Osteocyte (in vitro differentiated cells): ENCODE data around the gene POMP. TPM values are rescaled to one million over a fixed set of nuclear protein-coding genes. Genes with fewer than 3 reads are reported as not detected.

Experiments
- DNase-seq: peaks from one replicate; pipeline ENCODE4 v3.0.0; 2021; ENCODE audit warnings: mixed read lengths; ENCODE audit not compliant: unreplicated experiment; ENCODE audit errors: extremely low spot score
- H3K27ac Mint-ChIP-seq: one replicate; pipeline ENCODE4 v1.8.0; 2021; ENCODE audit warnings: mild to moderate bottlenecking, mixed read lengths; ENCODE audit not compliant: unreplicated experiment
- H3K27me3 Mint-ChIP-seq: one replicate; pipeline ENCODE4 v1.8.0; 2021; ENCODE audit warnings: mixed read lengths; ENCODE audit not compliant: unreplicated experiment
- H3K36me3 Mint-ChIP-seq: one replicate; pipeline ENCODE4 v1.8.0; 2021; ENCODE audit warnings: mixed read lengths; ENCODE audit not compliant: unreplicated experiment
- H3K4me1 Mint-ChIP-seq: one replicate; pipeline ENCODE4 v1.8.0; 2021; ENCODE audit warnings: mixed read lengths; ENCODE audit not compliant: unreplicated experiment
- H3K4me3 Mint-ChIP-seq: one replicate; pipeline ENCODE4 v1.8.0; 2021; ENCODE audit warnings: mild to moderate bottlenecking, moderate library complexity, mixed read lengths; ENCODE audit not compliant: unreplicated experiment
- H3K9me3 Mint-ChIP-seq: one replicate; pipeline ENCODE4 v1.8.0; 2021; ENCODE audit warnings: mixed read lengths; ENCODE audit not compliant: unreplicated experiment
- total RNA-seq: library from RNA; stranded (reverse); gene quantifications from 2 replicates; pipeline ENCODE4 v1.2.1, GENCODE V29; 2021
- TF ChIP-seq, protein P1 (sequence below): fragments of 200-600 bp; sonication (generic); IDR thresholded peaks from 2 replicates; pipeline ENCODE4 v1.5.0; 2021; ENCODE audit warnings: antibody characterized with exemption, mild to moderate bottlenecking, moderate library complexity

Gene POMP
- total RNA-seq, 1 donor from 2014 or later = 74.9 TPM

DNA sequence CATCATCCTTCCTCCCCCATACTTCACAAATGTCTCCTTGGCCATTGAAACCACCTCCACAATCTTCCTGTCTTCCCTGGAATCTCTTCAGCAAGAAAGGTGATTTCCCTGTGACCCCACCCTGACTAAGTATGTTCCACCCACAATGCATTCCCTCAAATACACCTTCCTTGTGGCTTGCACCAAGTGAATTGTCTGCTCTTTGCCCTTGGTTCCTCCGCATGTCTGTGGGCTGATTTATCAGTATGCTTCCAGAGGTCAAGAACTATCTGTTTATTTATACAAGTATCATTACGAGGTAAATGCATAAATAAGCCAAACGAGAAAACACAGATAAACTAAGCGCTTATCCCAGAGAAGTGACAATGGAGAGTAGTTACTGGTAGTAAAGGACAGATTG, 45.4 kb upstream of the POMP start:
- DNase-seq = no peak
- H3K36me3 Mint-ChIP-seq = no peaks in the 10 kb centered on the region
- H3K27me3 Mint-ChIP-seq = no peaks in the 10 kb centered on the region
- no peak overlapping the region for H3K27ac Mint-ChIP-seq
- no peaks in the 10 kb centered on the region for H3K9me3 Mint-ChIP-seq
- H3K4me1 Mint-ChIP-seq = peaks cover 13% of the 10 kb centered on the region
- H3K4me3 Mint-ChIP-seq = no peak overlapping the region
- TF ChIP-seq, protein P1, sequence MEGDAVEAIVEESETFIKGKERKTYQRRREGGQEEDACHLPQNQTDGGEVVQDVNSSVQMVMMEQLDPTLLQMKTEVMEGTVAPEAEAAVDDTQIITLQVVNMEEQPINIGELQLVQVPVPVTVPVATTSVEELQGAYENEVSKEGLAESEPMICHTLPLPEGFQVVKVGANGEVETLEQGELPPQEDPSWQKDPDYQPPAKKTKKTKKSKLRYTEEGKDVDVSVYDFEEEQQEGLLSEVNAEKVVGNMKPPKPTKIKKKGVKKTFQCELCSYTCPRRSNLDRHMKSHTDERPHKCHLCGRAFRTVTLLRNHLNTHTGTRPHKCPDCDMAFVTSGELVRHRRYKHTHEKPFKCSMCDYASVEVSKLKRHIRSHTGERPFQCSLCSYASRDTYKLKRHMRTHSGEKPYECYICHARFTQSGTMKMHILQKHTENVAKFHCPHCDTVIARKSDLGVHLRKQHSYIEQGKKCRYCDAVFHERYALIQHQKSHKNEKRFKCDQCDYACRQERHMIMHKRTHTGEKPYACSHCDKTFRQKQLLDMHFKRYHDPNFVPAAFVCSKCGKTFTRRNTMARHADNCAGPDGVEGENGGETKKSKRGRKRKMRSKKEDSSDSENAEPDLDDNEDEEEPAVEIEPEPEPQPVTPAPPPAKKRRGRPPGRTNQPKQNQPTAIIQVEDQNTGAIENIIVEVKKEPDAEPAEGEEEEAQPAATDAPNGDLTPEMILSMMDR = no peak

DNA sequence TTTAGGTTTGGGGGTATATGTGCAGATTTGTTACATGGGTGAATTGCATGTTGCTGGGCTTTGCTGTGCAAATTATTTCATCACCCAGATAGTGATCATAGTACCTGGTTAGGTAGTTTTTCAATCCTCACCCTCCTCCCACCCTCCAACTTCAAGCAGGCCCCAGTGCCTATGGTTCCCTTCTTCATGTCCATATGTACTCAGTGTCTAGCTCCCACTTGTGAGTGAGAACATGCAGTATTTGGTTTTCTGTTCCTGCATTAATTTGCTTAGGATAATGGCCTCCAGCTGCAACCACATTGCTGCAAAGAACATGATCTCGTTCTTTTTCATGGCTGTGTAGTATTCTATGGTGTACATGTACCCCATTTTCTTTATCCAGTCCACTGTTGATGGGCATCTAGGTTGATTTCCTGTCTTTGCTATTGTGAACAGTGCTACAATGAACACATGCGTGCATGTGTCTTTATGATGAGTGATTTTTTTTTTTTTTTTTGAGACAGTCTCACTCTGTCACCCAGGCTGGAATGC, 42.9 kb upstream of the POMP start:
- no peak for DNase-seq
- Mint-ChIP-seq H3K4me3 (no peak overlapping the region), H3K4me1 (peaks cover 1% of the 10 kb centered on the region), H3K27me3 (no peaks in the 10 kb centered on the region), H3K9me3 (no peaks in the 10 kb centered on the region), H3K36me3 (no peaks in the 10 kb centered on the region), H3K27ac (no peak overlapping the region)
- TF ChIP-seq, protein P1 = no peak

DNA sequence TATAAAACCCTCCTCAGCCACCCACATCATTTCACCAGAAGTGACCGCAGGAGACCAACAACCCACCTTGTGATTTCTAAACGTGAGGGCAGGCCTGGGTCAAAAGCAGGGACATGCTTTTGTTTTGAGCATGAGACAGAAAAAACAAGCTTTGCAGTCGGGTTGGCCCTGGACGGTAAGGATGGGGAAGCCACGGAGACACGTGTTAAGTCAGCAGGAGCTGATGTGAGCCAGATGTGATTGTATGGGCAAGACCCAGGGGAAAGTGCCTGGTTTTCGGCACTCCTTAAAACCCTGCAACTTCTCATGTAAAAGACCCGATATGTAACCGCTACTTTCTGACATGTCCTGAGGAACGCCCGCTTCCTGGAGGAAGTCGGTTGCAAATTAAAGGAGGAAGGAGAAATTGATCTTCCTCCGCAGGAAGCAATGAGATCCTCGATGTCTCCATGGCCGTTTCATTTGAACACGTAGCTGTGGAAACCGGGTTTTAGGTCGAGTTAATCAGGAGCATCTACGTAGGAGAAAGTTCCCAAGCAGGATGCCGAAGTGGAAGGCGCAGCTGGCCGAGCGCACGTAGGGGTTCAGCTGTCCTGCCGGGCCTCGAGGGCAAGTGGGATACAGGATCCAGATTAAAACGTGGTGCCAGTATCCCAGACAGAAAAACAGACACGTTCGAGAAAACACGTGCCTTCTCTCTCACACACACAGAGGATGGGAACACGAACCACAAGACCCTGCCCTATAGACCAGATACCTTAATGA, 40.5 kb upstream of the POMP start:
- Mint-ChIP-seq H3K27ac (no peak overlapping the region), H3K4me3 (no peak overlapping the region), H3K4me1 (no peaks in the 10 kb centered on the region), H3K27me3 (no peaks in the 10 kb centered on the region), H3K36me3 (no peaks in the 10 kb centered on the region), H3K9me3 (no peaks in the 10 kb centered on the region)
- TF ChIP-seq, protein P1 = no peak
- no peak for DNase-seq

DNA sequence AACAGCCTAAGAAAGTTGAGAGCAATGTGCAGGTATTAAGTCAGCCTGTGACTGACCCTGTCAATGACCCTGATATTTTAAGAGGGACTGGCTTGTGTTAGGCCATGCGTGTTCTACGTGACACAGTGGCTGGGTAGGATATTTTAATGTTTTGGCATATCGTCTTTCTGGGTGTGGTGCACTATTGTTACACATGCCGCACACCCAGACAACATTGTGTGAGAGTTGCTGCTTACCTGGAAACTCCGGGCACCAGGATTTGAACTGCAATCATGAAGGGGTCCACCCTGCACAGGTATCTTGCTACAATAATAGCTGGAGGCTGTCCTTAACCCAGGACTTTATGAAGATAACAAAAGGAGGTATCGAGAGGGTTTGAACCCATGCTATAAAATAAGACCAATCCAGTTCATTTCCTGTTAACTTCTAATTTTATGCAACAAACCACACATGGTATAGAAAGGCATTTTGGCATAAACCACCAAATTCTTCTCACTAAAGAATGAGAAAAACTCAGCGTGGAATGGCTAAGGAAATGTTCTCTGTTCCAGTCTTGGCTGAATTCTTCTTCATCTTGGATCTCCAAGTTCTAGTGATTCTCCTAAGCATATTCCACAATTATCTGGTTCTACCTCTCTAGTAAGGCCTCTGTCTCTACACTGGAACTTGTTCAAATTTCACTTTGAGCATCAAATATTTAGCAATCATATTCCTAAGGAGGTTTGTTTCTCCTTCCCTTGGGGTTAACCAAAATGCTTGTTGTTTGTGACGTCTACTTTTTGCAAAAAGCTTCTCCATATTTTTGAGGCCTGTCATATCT, 38.7 kb upstream of the POMP start:
- Mint-ChIP-seq H3K27ac (no peak overlapping the region), H3K36me3 (no peaks in the 10 kb centered on the region), H3K4me1 (peaks cover 1% of the 10 kb centered on the region), H3K9me3 (no peaks in the 10 kb centered on the region), H3K27me3 (no peaks in the 10 kb centered on the region), H3K4me3 (no peak overlapping the region)
- TF ChIP-seq, protein P1 = no peak
- DNase-seq = no peak

DNA sequence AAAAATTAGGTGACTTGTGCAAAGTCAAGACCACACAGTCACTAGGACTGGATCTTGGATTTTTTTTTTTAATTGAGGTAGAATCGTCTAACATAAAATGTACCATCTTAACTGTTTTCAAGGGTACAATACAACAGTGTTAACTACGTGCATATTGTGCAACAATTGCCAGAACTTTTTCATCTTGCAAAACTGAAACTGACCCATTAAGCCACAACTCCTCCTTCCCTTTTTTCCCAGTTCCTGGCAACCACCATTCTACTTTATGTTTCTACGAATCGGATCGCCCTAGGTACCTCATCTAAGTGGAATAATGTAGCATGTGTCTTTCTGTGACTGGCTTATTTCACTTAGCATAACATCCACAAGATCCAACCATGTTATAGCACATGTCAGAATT, 37.5 kb upstream of the POMP start:
- Mint-ChIP-seq H3K4me1 (peaks cover 1% of the 10 kb centered on the region), H3K4me3 (no peak overlapping the region), H3K9me3 (no peaks in the 10 kb centered on the region), H3K36me3 (no peaks in the 10 kb centered on the region), H3K27ac (no peak overlapping the region), H3K27me3 (no peaks in the 10 kb centered on the region)
- TF ChIP-seq, protein P1 = no peak
- DNase-seq = no peak
